ENCODE results near the gene CCNY.

Gene CCNY

DNA sequence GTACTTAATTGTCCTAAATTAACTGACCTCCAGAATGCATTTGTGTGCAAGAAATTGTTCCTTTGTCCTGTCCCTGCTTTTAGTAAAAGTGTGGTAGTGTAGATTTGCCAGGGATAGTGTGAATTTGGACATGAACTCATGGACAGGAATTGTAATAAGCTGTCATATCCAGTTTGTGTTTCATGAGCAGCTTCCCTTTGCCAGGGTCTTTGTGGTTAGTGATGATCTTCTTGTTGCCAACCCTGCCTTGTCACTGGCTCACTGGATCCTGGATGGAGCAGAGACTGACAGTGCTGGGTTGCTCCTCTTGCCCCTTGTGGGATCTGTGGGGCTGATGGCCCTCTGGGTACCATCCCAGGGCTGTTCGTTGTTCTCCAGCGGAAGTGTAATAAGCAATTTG is 110.1 kb downstream of the CCNY start:
- Histone ChIP-seq H3K27ac (peak overlapping the region in 1 of 2 donors; percentile 60), H3K4me3 (no peak overlapping the region)
- no peak for DNase-seq (ENCODE audit: low spot score)
- TF ChIP-seq, protein P1, sequence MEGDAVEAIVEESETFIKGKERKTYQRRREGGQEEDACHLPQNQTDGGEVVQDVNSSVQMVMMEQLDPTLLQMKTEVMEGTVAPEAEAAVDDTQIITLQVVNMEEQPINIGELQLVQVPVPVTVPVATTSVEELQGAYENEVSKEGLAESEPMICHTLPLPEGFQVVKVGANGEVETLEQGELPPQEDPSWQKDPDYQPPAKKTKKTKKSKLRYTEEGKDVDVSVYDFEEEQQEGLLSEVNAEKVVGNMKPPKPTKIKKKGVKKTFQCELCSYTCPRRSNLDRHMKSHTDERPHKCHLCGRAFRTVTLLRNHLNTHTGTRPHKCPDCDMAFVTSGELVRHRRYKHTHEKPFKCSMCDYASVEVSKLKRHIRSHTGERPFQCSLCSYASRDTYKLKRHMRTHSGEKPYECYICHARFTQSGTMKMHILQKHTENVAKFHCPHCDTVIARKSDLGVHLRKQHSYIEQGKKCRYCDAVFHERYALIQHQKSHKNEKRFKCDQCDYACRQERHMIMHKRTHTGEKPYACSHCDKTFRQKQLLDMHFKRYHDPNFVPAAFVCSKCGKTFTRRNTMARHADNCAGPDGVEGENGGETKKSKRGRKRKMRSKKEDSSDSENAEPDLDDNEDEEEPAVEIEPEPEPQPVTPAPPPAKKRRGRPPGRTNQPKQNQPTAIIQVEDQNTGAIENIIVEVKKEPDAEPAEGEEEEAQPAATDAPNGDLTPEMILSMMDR (IDR thresholded peaks at IDR 0.05): no peak

DNA sequence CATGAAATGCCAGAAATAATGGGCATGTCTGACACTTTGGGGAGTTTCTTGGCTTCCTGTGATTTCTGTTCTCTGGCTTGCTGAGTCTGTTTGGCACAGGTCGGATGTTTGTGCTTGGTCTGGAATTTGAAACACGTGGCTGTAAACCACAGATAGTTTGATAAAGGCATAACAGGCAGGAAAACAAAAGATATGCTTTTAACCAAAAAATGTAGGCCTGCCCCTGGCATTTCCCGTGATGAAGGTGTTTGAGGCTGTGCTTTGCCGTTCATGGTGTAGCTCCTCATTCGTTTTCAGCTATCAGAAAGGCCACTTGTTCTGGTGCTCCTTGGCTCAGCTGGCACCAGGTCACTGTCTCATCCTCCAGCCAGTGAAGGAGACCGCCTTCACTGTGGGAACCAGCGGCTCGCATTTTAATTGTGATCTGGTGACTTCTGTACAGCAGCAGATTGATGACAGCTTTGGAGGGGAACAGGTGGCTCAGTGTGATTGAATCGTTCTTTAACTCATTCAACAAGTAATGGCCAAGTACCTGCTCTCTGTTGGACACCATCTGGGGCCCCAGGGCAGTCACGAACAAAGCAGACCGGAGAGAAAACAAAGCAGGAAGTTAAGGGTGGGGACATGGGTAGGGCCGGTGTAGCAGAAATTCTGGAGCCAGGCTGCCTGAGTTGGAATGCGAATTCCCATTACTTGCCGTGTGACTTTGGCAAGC is 111.5 kb downstream of the CCNY start:
- Histone ChIP-seq H3K27ac (peak overlapping the region; percentile 16 to 80), H3K4me3 (peak overlapping the region; percentile 49)
- TF ChIP-seq, protein P1 (IDR thresholded peaks at IDR 0.05): no peak
- DNase-seq (ENCODE audit: low spot score): no peak

DNA sequence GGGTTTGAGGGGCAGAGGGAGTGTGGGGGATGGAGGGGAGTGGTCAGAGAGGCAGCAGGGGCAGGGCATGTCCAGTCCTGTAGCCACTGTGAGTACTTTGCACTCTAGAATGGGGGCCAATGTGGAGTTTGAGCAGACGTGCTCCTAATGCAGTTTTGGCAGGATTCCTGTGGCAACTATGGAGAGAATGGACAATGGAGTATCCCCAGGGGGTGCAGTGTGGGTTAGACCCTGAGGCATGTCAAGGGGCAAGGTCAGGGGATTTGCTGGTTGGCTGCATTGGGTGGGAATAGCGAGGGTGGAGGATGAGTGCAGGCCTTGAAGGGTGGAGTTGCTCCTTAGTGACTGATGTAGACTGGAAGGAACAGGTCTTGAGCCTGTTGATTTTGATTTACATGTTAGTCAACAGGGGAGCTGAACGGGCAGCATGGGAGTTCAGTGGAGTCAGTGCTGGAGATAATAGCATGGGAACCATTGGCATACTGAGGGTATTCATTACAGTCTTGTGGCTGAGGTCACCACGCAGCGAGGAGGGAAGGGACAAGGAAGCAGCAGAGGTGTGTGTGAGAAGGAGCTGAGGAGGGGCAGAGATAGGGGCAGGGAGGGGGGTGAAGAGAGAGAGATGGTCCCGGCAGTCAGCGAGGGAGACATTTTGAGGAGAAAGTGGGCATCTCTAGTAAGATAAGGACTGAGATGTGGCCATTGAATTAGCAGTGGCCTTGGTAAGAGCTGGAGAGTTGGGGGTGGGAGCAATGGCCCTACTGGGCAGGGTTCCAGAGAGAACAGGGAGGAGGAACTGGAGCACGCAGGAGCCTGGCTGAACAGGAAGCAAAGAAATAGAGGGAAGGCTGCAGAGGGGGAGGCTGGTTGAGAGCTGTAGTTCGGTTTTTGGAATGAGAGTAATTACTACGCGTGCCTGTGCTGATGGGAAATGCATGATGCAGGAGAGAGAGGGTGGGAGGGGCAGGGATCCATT is 112.7 kb downstream of the CCNY start:
- TF ChIP-seq, protein P1 (IDR thresholded peaks at IDR 0.05): no peak
- no peak for DNase-seq (ENCODE audit: low spot score)
- Histone ChIP-seq H3K4me3 (peak overlapping the region; percentile 12), H3K27ac (peak overlapping the region; percentile 35 to 80)

DNA sequence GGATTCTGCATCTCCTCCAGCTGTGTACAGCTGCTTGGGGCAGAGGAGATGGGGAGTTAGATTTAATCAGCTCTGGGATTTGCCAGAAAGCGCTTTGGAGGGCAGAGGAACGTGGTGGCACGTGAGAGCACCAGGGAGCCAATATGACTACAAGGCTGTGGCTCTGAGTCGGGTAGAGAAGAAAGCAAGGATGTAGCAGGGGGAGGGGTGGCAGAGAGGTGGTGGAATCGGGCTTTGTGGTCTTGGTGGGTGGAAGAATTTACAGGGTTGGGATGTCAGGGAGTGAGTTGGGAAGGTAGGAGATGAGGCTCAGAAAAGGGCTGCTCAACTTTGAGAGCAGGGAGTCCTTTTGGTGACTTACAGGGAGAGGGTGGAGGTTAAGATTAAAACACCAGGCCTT is 113.6 kb downstream of the CCNY start:
- DNase-seq (ENCODE audit: low spot score): no peak
- TF ChIP-seq, protein P1 (IDR thresholded peaks at IDR 0.05): no peak
- Histone ChIP-seq H3K4me3 (no peak overlapping the region), H3K27ac (peak overlapping the region; percentile 35 to 80)

DNA sequence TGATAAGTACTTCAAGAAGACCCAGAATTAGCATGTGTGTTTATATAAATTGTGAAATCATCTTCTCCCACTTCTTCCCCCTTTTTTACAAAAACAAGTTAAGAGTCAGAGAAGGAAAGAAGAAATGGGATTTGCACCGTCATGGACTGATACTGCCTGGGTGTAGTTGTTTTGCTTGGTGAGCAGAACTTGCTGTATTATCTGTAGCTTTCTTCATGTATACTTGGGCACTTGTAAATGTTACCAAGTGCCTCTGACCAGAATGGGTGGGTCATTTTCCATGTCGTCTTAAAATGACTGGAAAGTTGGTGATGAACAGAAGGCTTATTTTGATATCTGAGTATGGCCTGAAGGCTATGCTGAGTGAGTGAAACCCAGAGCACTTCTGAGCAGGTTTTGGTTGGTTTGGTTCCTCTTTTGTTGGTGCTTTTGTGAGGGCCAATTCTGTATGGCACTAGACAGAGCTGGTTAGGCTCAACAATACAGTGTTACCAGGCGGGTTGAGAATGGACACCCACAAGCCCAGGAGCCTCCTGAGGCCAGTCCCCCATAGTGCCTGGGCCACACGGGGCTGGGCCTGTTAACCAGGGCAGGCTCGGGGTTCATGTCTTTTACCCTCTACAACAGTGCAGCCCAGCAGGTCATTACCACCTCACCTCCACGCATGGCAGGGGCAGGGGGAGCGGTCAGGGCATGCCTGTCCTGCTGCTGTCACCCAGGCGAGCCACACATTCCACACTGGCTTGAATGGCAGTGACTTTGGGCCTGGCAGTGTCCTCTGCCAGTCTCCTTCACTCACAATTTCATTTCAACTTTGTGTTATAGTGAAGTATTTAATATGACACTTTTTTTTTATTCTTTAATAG is 115.1 kb downstream of the CCNY start:
- DNase-seq (ENCODE audit: low spot score): no peak
- TF ChIP-seq, protein P1 (IDR thresholded peaks at IDR 0.05): no peak
- peak overlapping the region; percentile 50 to 91 for H3K27ac ChIP-seq
- peak overlapping the region; percentile 19 for H3K4me3 ChIP-seq

DNA sequence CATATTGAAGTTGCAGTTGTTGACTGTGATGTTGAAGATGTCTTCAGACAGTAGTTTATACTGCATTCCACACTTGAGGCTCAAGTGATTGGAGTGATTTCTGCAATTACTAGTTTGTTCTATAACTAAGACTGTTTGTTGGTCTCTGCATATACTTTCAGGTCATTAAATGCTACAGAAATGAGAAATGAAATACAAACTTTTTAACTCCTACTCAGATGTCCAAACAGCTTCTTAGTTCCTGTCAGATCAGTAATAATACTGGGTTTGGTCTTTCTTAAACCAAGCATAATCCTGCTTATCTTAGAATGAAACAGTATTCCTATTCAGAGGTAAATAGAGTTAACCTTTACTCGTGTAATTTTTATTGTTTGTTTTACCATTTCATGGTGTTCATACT is 115.9 kb downstream of the CCNY start:
- TF ChIP-seq, protein P1 (IDR thresholded peaks at IDR 0.05): no peak
- no peak for DNase-seq (ENCODE audit: low spot score)
- Histone ChIP-seq H3K4me3 (no peak overlapping the region), H3K27ac (peak overlapping the region; percentile 2 to 65)
